Stimulated activated CD4-positive, alpha-beta T cell treated with anti-CD3 and anti-CD28 coated beads, Interleukin-15, amount 100 ng/mL, for 48 hours (primary cell): ENCODE results near the gene RIOX2.
"Not testable (repeated sequence)": the region's sequence is repeated elsewhere in the genome, so short reads cannot be mapped to it uniquely, and the experiment has no call there.

ENCODE experiments used
- DNase-seq, 2 donors: peaks; one replicate each; pipeline ENCODE4 v3.0.0-alpha.2; 2020; ENCODE audit warnings: low read depth in 2 of 2

Gene RIOX2

GRCh38 chr3:97971679-97972567 lies at the start of gene RIOX2:
RIOX2 (minus strand) TSS chr3:97972431; CDS start chr3:97967593, 4,838 bp downstream.
- DNase-seq = peak; percentile 73

GRCh38 chr3:98020412-98020811 lies 48.2 kb upstream of the RIOX2 start:
- no peak for DNase-seq

GRCh38 chr3:98018301-98018700 lies 46.1 kb upstream of the RIOX2 start:
- DNase-seq = no peak

GRCh38 chr3:98014268-98014585 lies 42.0 kb upstream of the RIOX2 start:
- no peak for DNase-seq

GRCh38 chr3:98013411-98014267 lies 41.4 kb upstream of the RIOX2 start:
- DNase-seq = no peak

- no peak for DNase-seq
These were observed 40.7 kb upstream of the RIOX2 start for GRCh38 chr3:98012979-98013378.

- not testable (repeated sequence) for DNase-seq
These were observed 38.7 kb upstream of the RIOX2 start for GRCh38 chr3:98010883-98011449.

GRCh38 chr3:98010194-98010882 lies 38.1 kb upstream of the RIOX2 start:
- no peak for DNase-seq

GRCh38 chr3:98008855-98009254 lies 36.6 kb upstream of the RIOX2 start:
- DNase-seq = no peak

- DNase-seq = no peak
These were observed 33.2 kb upstream of the RIOX2 start for GRCh38 chr3:98005438-98005837.

GRCh38 chr3:98004721-98005120 lies 32.5 kb upstream of the RIOX2 start:
- DNase-seq = no peak

- no peak for DNase-seq
These were observed 31.2 kb upstream of the RIOX2 start for GRCh38 chr3:98003306-98003969.

GRCh38 chr3:98002717-98003116 lies 30.5 kb upstream of the RIOX2 start:
- DNase-seq = no peak

- no peak for DNase-seq
These were observed 27.8 kb upstream of the RIOX2 start for GRCh38 chr3:97999994-98000393.

- DNase-seq = no peak
These were observed 26.9 kb upstream of the RIOX2 start for GRCh38 chr3:97999103-97999502.

GRCh38 chr3:97996988-97997387 lies 24.8 kb upstream of the RIOX2 start:
- DNase-seq = no peak

GRCh38 chr3:97994328-97994945 lies 22.2 kb upstream of the RIOX2 start:
- no peak for DNase-seq

- no peak for DNase-seq
These were observed 21.3 kb upstream of the RIOX2 start for GRCh38 chr3:97993526-97993925.

- no peak for DNase-seq
These were observed 20.4 kb upstream of the RIOX2 start for GRCh38 chr3:97992547-97993173.

- no peak for DNase-seq
These were observed 19.1 kb upstream of the RIOX2 start for GRCh38 chr3:97991293-97991682.
